ENCODE data around the gene AGPAT1. TPM values are rescaled to one million over a fixed set of nuclear protein-coding genes. Genes with fewer than 3 reads are reported as not detected.

The AGPAT1 gene
- total RNA-seq, 1 donor from 2014 or later, result 57.2 TPM

GRCh38 chr6:32218167-32218566 is 42.3 kb upstream of the AGPAT1 start:
- TF ChIP-seq CTCF (IDR thresholded peaks at IDR 0.05; ENCODE audit: insufficient read depth, low read length, poor library complexity, severe bottlenecking), result no peak
- H3K36me3 ChIP-seq (ENCODE audit: control insufficient read depth, insufficient read depth, low read length), result no peaks in the 10 kb centered on the region

GRCh38 chr6:32216998-32217397 is 41.1 kb upstream of the AGPAT1 start:
- Histone ChIP-seq H3K4me3 (ENCODE audit: low read depth, low read length) (no peak overlapping the region), H3K27me3 (ENCODE audit: control insufficient read depth, insufficient read depth, low read length) (peaks cover 7% of the 10 kb centered on the region), H3K36me3 (ENCODE audit: control insufficient read depth, insufficient read depth, low read length) (no peaks in the 10 kb centered on the region)
- DNase-seq (ENCODE audit: low read depth), result no peak
- no peak for TF ChIP-seq CTCF (IDR thresholded peaks at IDR 0.05; ENCODE audit: insufficient read depth, low read length, poor library complexity, severe bottlenecking)

More at GRCh38 chr6:32218167-32218566, 42.3 kb upstream of the AGPAT1 start:
- peaks cover 8% of the 10 kb centered on the region for H3K27me3 ChIP-seq (ENCODE audit: control insufficient read depth, insufficient read depth, low read length)
- no peak overlapping the region for H3K4me3 ChIP-seq (ENCODE audit: low read depth, low read length)
- no peak for DNase-seq (ENCODE audit: low read depth)

- H3K36me3 ChIP-seq (ENCODE audit: control insufficient read depth, insufficient read depth, low read length), result no peaks in the 10 kb centered on the region
- no peak for TF ChIP-seq CTCF (IDR thresholded peaks at IDR 0.05; ENCODE audit: insufficient read depth, low read length, poor library complexity, severe bottlenecking)
- no peak overlapping the region for H3K4me3 ChIP-seq (ENCODE audit: low read depth, low read length)
- peaks cover 7% of the 10 kb centered on the region for H3K27me3 ChIP-seq (ENCODE audit: control insufficient read depth, insufficient read depth, low read length)
- no peak for DNase-seq (ENCODE audit: low read depth)
Observed at GRCh38 chr6:32216285-32216684, 40.4 kb upstream of the AGPAT1 start.

GRCh38 chr6:32215617-32216016 is 39.7 kb upstream of the AGPAT1 start:
- H3K36me3 ChIP-seq (ENCODE audit: control insufficient read depth, insufficient read depth, low read length), result no peaks in the 10 kb centered on the region
- DNase-seq (ENCODE audit: low read depth), result no peak
- no peak overlapping the region for H3K4me3 ChIP-seq (ENCODE audit: low read depth, low read length)
- TF ChIP-seq CTCF (IDR thresholded peaks at IDR 0.05; ENCODE audit: insufficient read depth, low read length, poor library complexity, severe bottlenecking), result no peak
- peaks cover 7% of the 10 kb centered on the region for H3K27me3 ChIP-seq (ENCODE audit: control insufficient read depth, insufficient read depth, low read length)

GRCh38 chr6:32214126-32214525 is 38.2 kb upstream of the AGPAT1 start:
- no peak overlapping the region for H3K4me3 ChIP-seq (ENCODE audit: low read depth, low read length)
- H3K27me3 ChIP-seq (ENCODE audit: control insufficient read depth, insufficient read depth, low read length), result peaks cover 5% of the 10 kb centered on the region
- no peak for DNase-seq (ENCODE audit: low read depth)
- H3K36me3 ChIP-seq (ENCODE audit: control insufficient read depth, insufficient read depth, low read length), result no peaks in the 10 kb centered on the region
- TF ChIP-seq CTCF (IDR thresholded peaks at IDR 0.05; ENCODE audit: insufficient read depth, low read length, poor library complexity, severe bottlenecking), result no peak

GRCh38 chr6:32213649-32214048 is 37.8 kb upstream of the AGPAT1 start:
- Histone ChIP-seq H3K36me3 (ENCODE audit: control insufficient read depth, insufficient read depth, low read length) (no peaks in the 10 kb centered on the region), H3K27me3 (ENCODE audit: control insufficient read depth, insufficient read depth, low read length) (peaks cover 5% of the 10 kb centered on the region), H3K4me3 (ENCODE audit: low read depth, low read length) (no peak overlapping the region)
- no peak for TF ChIP-seq CTCF (IDR thresholded peaks at IDR 0.05; ENCODE audit: insufficient read depth, low read length, poor library complexity, severe bottlenecking)
- no peak for DNase-seq (ENCODE audit: low read depth)
